H1 (cell line): ENCODE data around the gene PCDH19. TPM values are rescaled to one million over a fixed set of nuclear protein-coding genes. Genes with fewer than 3 reads are reported as not detected.

ENCODE experiments used
- CTCF ChIA-PET: fragments of 300-600 bp; sonication (Branson Sonifier 250); formaldehyde crosslinking; loops from one replicate; lab custom pipeline; 2021; ENCODE audit not compliant: partially characterized antibody; lab: Charles Lee
- POLR2A ChIA-PET: fragments of 300-600 bp; sonication (Branson Sonifier 250); formaldehyde crosslinking; loops from one replicate; lab custom pipeline; 2021; ENCODE audit warnings: inconsistent platforms; ENCODE audit not compliant: partially characterized antibody; lab: Charles Lee
- DNase-seq, 2 experiments: peaks; one replicate each; pipeline versions ENCODE4 v3.0.0 to v3.0.0-alpha.2; 2010 to 2022; ENCODE audit warnings: low spot score in 2 of 2, low read depth in 1 of 2, mixed read lengths in 1 of 2
- FAIRE-seq: peaks from 2 replicates; lab custom pipeline; 2011; peaks lifted over from hg19 to GRCh38; lab: Jason Lieb, UNC
- H2AFZ ChIP-seq: 2 replicates; pipeline ENCODE4 v1.8.1; 2012; ENCODE audit warnings: low read length, inconsistent platforms
- H2AK5ac ChIP-seq: 2 replicates; pipeline ENCODE4 v1.6.1; 2013; ENCODE audit warnings: low read depth, low read length
- H2BK120ac ChIP-seq: replicated peaks from 2 replicates; pipeline ENCODE3; 2013; ENCODE audit warnings: low read depth, low read length, inconsistent platforms
- H2BK12ac ChIP-seq: 2 replicates; pipeline ENCODE4 v1.6.1; 2013; ENCODE audit warnings: low read depth, low read length
- H2BK15ac ChIP-seq: 2 replicates; pipeline ENCODE4 v1.6.1; 2013; ENCODE audit warnings: low read length
- H2BK20ac ChIP-seq: 2 replicates; pipeline ENCODE4 v1.6.1; 2013; ENCODE audit warnings: low read length
- H2BK5ac ChIP-seq: 2 replicates; pipeline ENCODE4 v1.6.1; 2013; ENCODE audit warnings: low read depth, low read length
- H3K14ac ChIP-seq: 2 replicates; pipeline ENCODE4 v1.6.1; 2013; ENCODE audit warnings: inconsistent platforms; ENCODE audit not compliant: insufficient read length
- H3K18ac ChIP-seq: 2 replicates; pipeline ENCODE4 v1.6.1; 2013; ENCODE audit warnings: low read length; ENCODE audit errors: extremely low read depth
- H3K23ac ChIP-seq: 2 replicates; pipeline ENCODE4 v1.6.1; 2013; ENCODE audit warnings: inconsistent platforms; ENCODE audit not compliant: insufficient read length
- H3K23me2 ChIP-seq: 2 replicates; pipeline ENCODE4 v1.6.1; 2013; ENCODE audit warnings: low read depth, low read length
- H3K27ac ChIP-seq: 2 replicates; pipeline ENCODE4 v1.6.1; 2011; ENCODE audit warnings: low read depth, low read length, inconsistent platforms
- H3K27me3 ChIP-seq, 4 experiments: replicated peaks in 1 of 4; 1 replicate in 1 of 4; 2 replicates in 3 of 4; pipeline versions ENCODE4 v1.6.1 to v1.8.1; 2011 to 2013; ENCODE audit warnings: low read length in 3 of 4, mild to moderate bottlenecking in 3 of 4, inconsistent platforms in 2 of 4, mixed read lengths in 2 of 4, moderate library complexity in 1 of 4; ENCODE audit not compliant: control insufficient read depth in 3 of 4, insufficient read depth in 3 of 4; ENCODE audit errors: extremely low read depth in 1 of 4
- H3K36me3 ChIP-seq, 4 experiments: 2 replicates each; pipeline versions ENCODE4 v1.6.1 to v1.8.1; 2011 to 2013; ENCODE audit warnings: mild to moderate bottlenecking in 4 of 4, low read length in 3 of 4, moderate library complexity in 2 of 4, control low read depth in 1 of 4, inconsistent platforms in 1 of 4; ENCODE audit not compliant: insufficient read depth in 4 of 4, control insufficient read depth in 2 of 4
- H3K4ac ChIP-seq: replicated peaks from 2 replicates; pipeline ENCODE3; 2013; ENCODE audit warnings: low read length, low read depth, mixed read lengths, inconsistent platforms; ENCODE audit not compliant: insufficient read length
- H3K4me1 ChIP-seq, 4 experiments: replicated peaks in 1 of 4; 1 replicate in 1 of 4; 2 replicates in 3 of 4; pipeline versions ENCODE4 v1.6.1 to v1.8.1; 2011 to 2013; ENCODE audit warnings: low read length in 3 of 4, inconsistent platforms in 2 of 4, mixed read lengths in 1 of 4; ENCODE audit not compliant: insufficient read depth in 4 of 4, control insufficient read depth in 3 of 4
- H3K4me2 ChIP-seq, 2 experiments: 2 replicates each; pipeline versions ENCODE4 v1.6.1 to v1.8.1; 2011 to 2013; ENCODE audit warnings: low read depth in 2 of 2, low read length in 2 of 2, control low read depth in 1 of 2, inconsistent platforms in 1 of 2, mild to moderate bottlenecking in 1 of 2; ENCODE audit not compliant: insufficient read depth in 1 of 2
- H3K4me3 ChIP-seq, 4 experiments: fragments of 200-600, 300-600 bp in 1 of 4; sonication (generic), shearing (Covaris generic), sonication (Bioruptor Twin) in 1 of 4; 2 replicates each; pipeline versions ENCODE4 v1.5.1 to v1.8.1; 2011 to 2016; ENCODE audit warnings: low read length in 4 of 4, low read depth in 3 of 4, control low read depth in 2 of 4, inconsistent platforms in 2 of 4, mild to moderate bottlenecking in 2 of 4, mixed read lengths in 1 of 4, moderate library complexity in 1 of 4; ENCODE audit not compliant: insufficient read depth in 2 of 4; ENCODE audit errors: extremely low read depth in 1 of 4
- H3K56ac ChIP-seq: replicated peaks from 2 replicates; pipeline ENCODE3; 2013; ENCODE audit warnings: low read depth, mild to moderate bottlenecking, mixed read lengths, low read length, inconsistent platforms; ENCODE audit not compliant: insufficient read length
- H3K79me1 ChIP-seq: 2 replicates; pipeline ENCODE4 v1.6.1; 2013; ENCODE audit warnings: low read depth, low read length, control low read depth
- H3K79me2 ChIP-seq, 2 experiments: 2 replicates each; pipeline versions ENCODE4 v1.6.1 to v1.8.1; 2012 to 2013; ENCODE audit warnings: low read length in 2 of 2, mild to moderate bottlenecking in 2 of 2, inconsistent platforms in 1 of 2; ENCODE audit not compliant: insufficient read depth in 2 of 2, control insufficient read depth in 1 of 2
- H3K9ac ChIP-seq, 4 experiments: replicated peaks in 1 of 4; 1 replicate in 1 of 4; 2 replicates in 3 of 4; pipeline versions ENCODE4 v1.6.1 to v1.8.1; 2011 to 2013; ENCODE audit warnings: low read depth in 3 of 4, low read length in 3 of 4, control low read depth in 2 of 4, mild to moderate bottlenecking in 2 of 4, moderate library complexity in 2 of 4, inconsistent platforms in 1 of 4; ENCODE audit errors: extremely low read depth in 1 of 4
- H3K9me3 ChIP-seq, 2 experiments: 2 replicates each; pipeline versions ENCODE4 v1.6.1 to v1.8.1; 2012 to 2013; ENCODE audit warnings: mild to moderate bottlenecking in 2 of 2, moderate library complexity in 2 of 2, control low read depth in 1 of 2, inconsistent platforms in 1 of 2, low read depth in 1 of 2, low read length in 1 of 2, mixed read lengths in 1 of 2; ENCODE audit not compliant: insufficient read depth in 2 of 2
- H4K20me1 ChIP-seq, 2 experiments: replicated peaks in 1 of 2; 2 replicates each; pipeline versions ENCODE3 to v1.8.1; 2011 to 2013; ENCODE audit warnings: inconsistent platforms in 2 of 2, low read length in 2 of 2, mild to moderate bottlenecking in 1 of 2; ENCODE audit not compliant: insufficient read depth in 2 of 2, control insufficient read depth in 1 of 2
- H4K5ac ChIP-seq: 2 replicates; pipeline ENCODE4 v1.6.1; 2013; ENCODE audit warnings: low read length, low read depth, mixed read lengths, inconsistent platforms; ENCODE audit not compliant: insufficient read length
- H4K8ac ChIP-seq: 2 replicates; pipeline ENCODE4 v1.8.0; 2013; ENCODE audit warnings: mild to moderate bottlenecking, moderate library complexity, low read length, inconsistent platforms; ENCODE audit not compliant: insufficient read depth; ENCODE audit errors: extremely low read depth
- H4K91ac ChIP-seq: replicated peaks from 2 replicates; pipeline ENCODE3; 2013; ENCODE audit warnings: low read length, mixed read lengths, inconsistent platforms; ENCODE audit not compliant: insufficient read length
- ASH2L ChIP-seq: fragments of 200-600, 300-600 bp; sonication (generic); IDR thresholded peaks from one replicate; pipeline ENCODE4 v1.7.1; 2017; ENCODE audit warnings: low read length
- CHD2 ChIP-seq: IDR thresholded peaks from 2 replicates; pipeline ENCODE4 v1.6.1; 2012; ENCODE audit warnings: low read length, improper control_type of control experiment
- EGR1 ChIP-seq: IDR thresholded peaks from 2 replicates; pipeline ENCODE4 v1.6.1; 2011; ENCODE audit warnings: low read depth, low read length, borderline replicate concordance
- FOSL1 ChIP-seq: IDR thresholded peaks from 2 replicates; pipeline ENCODE4 v1.6.1; 2011; ENCODE audit warnings: mild to moderate bottlenecking, low read depth, low read length, moderate library complexity; ENCODE audit not compliant: insufficient read depth
- KDM4A ChIP-seq: IDR thresholded peaks from one replicate; pipeline ENCODE4 v1.7.1; 2012; ENCODE audit warnings: low read depth, mild to moderate bottlenecking, moderate library complexity, low read length, inconsistent platforms; ENCODE audit not compliant: severe bottlenecking
- KDM5A ChIP-seq: fragments of 200-600 bp; IDR thresholded peaks from 2 replicates; pipeline ENCODE4 v1.7.1; 2012; ENCODE audit warnings: mild to moderate bottlenecking, low read length, inconsistent platforms, mixed read lengths
- RFX5 ChIP-seq: IDR thresholded peaks from 2 replicates; pipeline ENCODE4 v1.6.1; 2011; ENCODE audit warnings: low read depth, low read length, improper control_type of control experiment, borderline replicate concordance
- SP1 ChIP-seq: IDR thresholded peaks from 2 replicates; pipeline ENCODE4 v1.6.1; 2011; ENCODE audit warnings: low read depth, low read length
- TCF12 ChIP-seq: IDR thresholded peaks from 2 replicates; pipeline ENCODE4 v1.6.1; 2011; ENCODE audit warnings: low read depth, mild to moderate bottlenecking, low read length
- ZNF274 ChIP-seq: IDR thresholded peaks from 2 replicates; pipeline ENCODE4 v1.7.0; 2012; ENCODE audit warnings: low read length, borderline replicate concordance; ENCODE audit errors: extremely low read depth
- WGBS, 2 experiments: shearing (Covaris generic) in 1 of 2; methylation state at CpG; one replicate each; pipeline versions ENCODE4 v1.1.6 to v1.1.7; 2013 to 2015; ENCODE audit warnings: low lambda C conversion rate in 2 of 2, mixed read lengths in 2 of 2, inconsistent platforms in 1 of 2, low coverage in 1 of 2, missing lambda C conversion rate in 1 of 2; ENCODE audit not compliant: insufficient replicate concordance in 2 of 2, insufficient coverage in 1 of 2, insufficient read length in 1 of 2; ENCODE audit errors: extremely low coverage in 1 of 2, missing lambda C conversion rate in 1 of 2; 5-methylcytosine and 5-hydroxymethylcytosine counted together
- polyA plus RNA-seq, 7 experiments: library from polyadenylated mRNA; depleted of rRNA in 3 of 7; stranded (reverse) in 5 of 7; unstranded in 2 of 7; fragments of >200 nt in 5 of 7; fragments of 200-250 nt in 2 of 7; gene quantifications; 1 replicate in 5 of 7; 2 replicates in 1 of 7; 4 replicates in 1 of 7; pipeline versions ENCODE4 v1.2.1 to v1.2.3, GENCODE V29; 2011 to 2013; ENCODE audit warnings: missing spikeins in 2 of 7, mixed read lengths in 2 of 7
- total RNA-seq: library from RNA; stranded (reverse); fragmentation: NEBNext Ultra II Directional; extraction: Animal tissue kit (Norgen Biotek cat#: 25700); gene quantifications from 2 replicates; pipeline ENCODE4 v1.2.1, GENCODE V29; 2021
- TF ChIP-seq, protein P1 (sequence below): IDR thresholded peaks from 2 replicates; pipeline ENCODE4 v1.6.1; 2012; ENCODE audit warnings: inconsistent platforms
- TF ChIP-seq, protein P2 (sequence below), 3 experiments: IDR thresholded peaks; 1 replicate in 2 of 3; 2 replicates in 1 of 3; pipeline versions ENCODE4 v1.5.1 to v1.6.1; 2011; ENCODE audit warnings: low read length in 3 of 3, mild to moderate bottlenecking in 3 of 3, inconsistent platforms in 2 of 3, low read depth in 1 of 3, moderate library complexity in 1 of 3; ENCODE audit not compliant: insufficient read depth in 1 of 3; ENCODE audit errors: control extremely low read depth in 1 of 3

Gene PCDH19
- total and polyA plus RNA-seq, 2 of the 8 experiments (the other 6 are each of a cell fraction or from before 2014, with no cell fraction given): 0.12 to 1.2 TPM

DNA sequence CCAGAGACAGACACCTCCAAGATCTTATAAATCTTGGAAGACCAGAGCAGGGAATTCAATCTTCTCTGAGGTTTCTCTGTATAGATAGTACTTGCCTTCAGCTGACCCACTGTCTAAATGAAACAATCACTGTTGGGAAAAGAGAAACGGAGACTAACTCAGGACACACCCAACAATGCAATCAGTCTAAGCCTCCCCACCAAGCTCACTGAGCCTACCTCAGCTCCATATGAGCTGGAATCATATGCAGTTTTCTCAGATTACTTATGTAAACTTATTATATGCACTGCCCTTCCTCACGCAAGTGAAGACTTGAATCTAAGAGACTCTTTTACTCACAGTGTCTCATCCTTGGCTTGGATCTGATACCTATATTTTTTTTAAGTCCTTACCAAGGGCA lies 110.5 kb downstream of the PCDH19 start:
- no peak overlapping the region for H3K4me2 ChIP-seq
- no peak overlapping the region for H4K8ac ChIP-seq
- no peak for FAIRE-seq
- TF ChIP-seq, protein P1, sequence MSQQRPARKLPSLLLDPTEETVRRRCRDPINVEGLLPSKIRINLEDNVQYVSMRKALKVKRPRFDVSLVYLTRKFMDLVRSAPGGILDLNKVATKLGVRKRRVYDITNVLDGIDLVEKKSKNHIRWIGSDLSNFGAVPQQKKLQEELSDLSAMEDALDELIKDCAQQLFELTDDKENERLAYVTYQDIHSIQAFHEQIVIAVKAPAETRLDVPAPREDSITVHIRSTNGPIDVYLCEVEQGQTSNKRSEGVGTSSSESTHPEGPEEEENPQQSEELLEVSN: no peak
- TF ChIP-seq SP1 (no peak), KDM5A (no peak), EGR1 (no peak), ZNF274 (no peak), RFX5 (no peak), TCF12 (no peak), FOSL1 (no peak), KDM4A (no peak), ASH2L (no peak), CHD2 (no peak)
- TF ChIP-seq, protein P2, sequence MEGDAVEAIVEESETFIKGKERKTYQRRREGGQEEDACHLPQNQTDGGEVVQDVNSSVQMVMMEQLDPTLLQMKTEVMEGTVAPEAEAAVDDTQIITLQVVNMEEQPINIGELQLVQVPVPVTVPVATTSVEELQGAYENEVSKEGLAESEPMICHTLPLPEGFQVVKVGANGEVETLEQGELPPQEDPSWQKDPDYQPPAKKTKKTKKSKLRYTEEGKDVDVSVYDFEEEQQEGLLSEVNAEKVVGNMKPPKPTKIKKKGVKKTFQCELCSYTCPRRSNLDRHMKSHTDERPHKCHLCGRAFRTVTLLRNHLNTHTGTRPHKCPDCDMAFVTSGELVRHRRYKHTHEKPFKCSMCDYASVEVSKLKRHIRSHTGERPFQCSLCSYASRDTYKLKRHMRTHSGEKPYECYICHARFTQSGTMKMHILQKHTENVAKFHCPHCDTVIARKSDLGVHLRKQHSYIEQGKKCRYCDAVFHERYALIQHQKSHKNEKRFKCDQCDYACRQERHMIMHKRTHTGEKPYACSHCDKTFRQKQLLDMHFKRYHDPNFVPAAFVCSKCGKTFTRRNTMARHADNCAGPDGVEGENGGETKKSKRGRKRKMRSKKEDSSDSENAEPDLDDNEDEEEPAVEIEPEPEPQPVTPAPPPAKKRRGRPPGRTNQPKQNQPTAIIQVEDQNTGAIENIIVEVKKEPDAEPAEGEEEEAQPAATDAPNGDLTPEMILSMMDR (IDR thresholded peaks at IDR 0.05; ENCODE audit: control extremely low read depth in 1 of 3, insufficient read depth in 1 of 3, low read depth in 1 of 3, low read length in 3 of 3): no peak

More for the DNA sequence above, 110.5 kb downstream of the PCDH19 start:
- WGBS, 2 experiments: 100% methylated on average over 1 of the region's 2 CpGs; no CpG with 5 or more reads in 1 of the 2 experiments
- ChIA-PET CTCF (no interaction called here), POLR2A (no interaction called here)
- no peak overlapping the region for H2BK12ac ChIP-seq
- no peak overlapping the region for H2AK5ac ChIP-seq
- no peak overlapping the region for H4K5ac ChIP-seq
- H2BK120ac ChIP-seq: no peak overlapping the region
- H2AFZ ChIP-seq: no peak overlapping the region
- H3K9me3 ChIP-seq: no peaks in the 10 kb centered on the region
- no peak overlapping the region for H3K56ac ChIP-seq
- no peak overlapping the region for H3K9ac ChIP-seq
- H2BK5ac ChIP-seq: no peak overlapping the region
- no peaks in the 10 kb centered on the region for H3K36me3 ChIP-seq
- no peaks in the 10 kb centered on the region for H4K20me1 ChIP-seq
- H3K27me3 ChIP-seq: no peaks in the 10 kb centered on the region
- H3K23ac ChIP-seq: no peak overlapping the region
- H3K4me3 ChIP-seq: no peak overlapping the region
- no peak overlapping the region for H2BK15ac ChIP-seq
- no peaks in the 10 kb centered on the region for H3K79me1 ChIP-seq
- H2BK20ac ChIP-seq: no peak overlapping the region
- no peak for DNase-seq
- peaks cover 0 to 5% (median 0%) of the 10 kb centered on the region in 4 experiments; a peak in 2 of 7 replicates for H3K4me1 ChIP-seq
- H4K91ac ChIP-seq: no peak overlapping the region
- H3K27ac ChIP-seq: no peak overlapping the region
- H3K79me2 ChIP-seq: no peaks in the 10 kb centered on the region
- H3K4ac ChIP-seq: no peak overlapping the region
- H3K23me2 ChIP-seq: no peaks in the 10 kb centered on the region
- no peak overlapping the region for H3K14ac ChIP-seq
- H3K18ac ChIP-seq: no peak overlapping the region
